Motor neuron (in vitro differentiated cells): ENCODE data around the gene GPR158. TPM values are rescaled to one million over a fixed set of nuclear protein-coding genes. Genes with fewer than 3 reads are reported as not detected.

Experiments
- ATAC-seq, 8 experiments: fragments of 200-7000 bp; cut with Tn5 transposase; replicated peaks in 6 of 8; 2 replicates each; pipeline ENCODE4 v1.8.0; 2021; ENCODE audit warnings: mild to moderate bottlenecking in 8 of 8, moderate library complexity in 8 of 8
- H3K27ac ChIP-seq, 2 donors: fragments of 250-450 bp; sonication (Bioruptor Pico); 2 replicates each; pipeline ENCODE4 v1.9.0; 2021; ENCODE audit warnings: antibody characterized with exemption in 2 of 2, mild to moderate bottlenecking in 2 of 2, moderate library complexity in 1 of 2
- H3K4me1 ChIP-seq, 2 donors: fragments of 250-450 bp; sonication (Bioruptor Pico); replicated peaks in 1 of 2; 2 replicates each; pipeline ENCODE4 v1.6.1; 2021; ENCODE audit warnings: antibody characterized with exemption in 2 of 2, mild to moderate bottlenecking in 2 of 2, moderate library complexity in 1 of 2
- H3K4me3 ChIP-seq, 5 donors: fragments of 250-450 bp; sonication (Bioruptor Pico); 2 replicates each; pipeline ENCODE4 v1.9.0; 2021; ENCODE audit warnings: antibody characterized with exemption in 5 of 5, mild to moderate bottlenecking in 5 of 5, moderate library complexity in 4 of 5
- WGBS, 10 experiments: fragments of 450-650 bp; shearing (Covaris generic); methylation state at CpG; one replicate each; pipeline ENCODE4 v1.0.0; 2022; 5-methylcytosine and 5-hydroxymethylcytosine counted together
- in situ Hi-C, 9 experiments: fragments of 400-800 bp; cut with MboI; loops; one replicate each; pipeline ENCODE4 v1.15.0; 2021; ENCODE audit warnings: low sequenced_read_pairs in 9 of 9, low pct_unique_long_range_greater_than_20kb in 2 of 9; ENCODE audit not compliant: unreplicated experiment in 9 of 9
- total RNA-seq, 8 experiments: library from RNA; unstranded; fragments of 300-600 nt; gene quantifications; 2 replicates each; pipeline versions ENCODE4 v1.2.3 to v1.2.4, GENCODE V29; 2022

The GPR158 gene
- total RNA-seq, 8 experiments from 2014 or later = 0.05 to 3.6 (median 1.3) TPM

DNA sequence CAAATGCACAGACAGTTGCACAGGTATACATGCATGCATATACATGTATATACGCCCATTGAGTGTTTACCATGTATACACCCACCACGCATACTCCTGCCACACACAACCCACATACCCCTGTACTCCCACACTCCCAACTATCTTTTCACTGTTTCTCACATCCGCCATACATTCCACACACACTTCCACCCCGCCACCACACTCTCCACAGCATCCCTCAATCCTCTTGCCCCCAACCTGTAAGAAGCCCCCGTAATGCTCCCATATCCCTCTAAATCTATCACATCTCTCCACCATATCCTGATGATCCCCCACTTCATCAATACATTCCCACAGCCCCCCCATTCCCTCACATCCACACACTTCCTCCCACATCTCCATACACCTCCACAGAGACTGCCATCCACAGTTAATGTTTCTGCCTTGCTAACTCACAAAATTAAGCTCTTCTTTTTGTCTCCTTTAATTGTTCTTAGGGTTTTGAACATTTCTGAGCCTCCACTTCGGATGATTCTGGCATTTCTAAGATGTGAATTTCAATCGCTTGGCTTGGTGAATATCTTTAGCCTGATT, 47.4 kb downstream of the GPR158 start:
- 29 to 100% (median 51%) methylated on average over 2 to 5 of the region's 7 CpGs; no CpG with 5 or more reads in 3 of the 10 experiments for WGBS, 10 experiments
- in situ Hi-C loops = no loop called here
- no peak overlapping the region for H3K4me3 ChIP-seq
- H3K27ac ChIP-seq = no peak overlapping the region
- no peak for ATAC-seq
- no peaks in the 10 kb centered on the region for H3K4me1 ChIP-seq

DNA sequence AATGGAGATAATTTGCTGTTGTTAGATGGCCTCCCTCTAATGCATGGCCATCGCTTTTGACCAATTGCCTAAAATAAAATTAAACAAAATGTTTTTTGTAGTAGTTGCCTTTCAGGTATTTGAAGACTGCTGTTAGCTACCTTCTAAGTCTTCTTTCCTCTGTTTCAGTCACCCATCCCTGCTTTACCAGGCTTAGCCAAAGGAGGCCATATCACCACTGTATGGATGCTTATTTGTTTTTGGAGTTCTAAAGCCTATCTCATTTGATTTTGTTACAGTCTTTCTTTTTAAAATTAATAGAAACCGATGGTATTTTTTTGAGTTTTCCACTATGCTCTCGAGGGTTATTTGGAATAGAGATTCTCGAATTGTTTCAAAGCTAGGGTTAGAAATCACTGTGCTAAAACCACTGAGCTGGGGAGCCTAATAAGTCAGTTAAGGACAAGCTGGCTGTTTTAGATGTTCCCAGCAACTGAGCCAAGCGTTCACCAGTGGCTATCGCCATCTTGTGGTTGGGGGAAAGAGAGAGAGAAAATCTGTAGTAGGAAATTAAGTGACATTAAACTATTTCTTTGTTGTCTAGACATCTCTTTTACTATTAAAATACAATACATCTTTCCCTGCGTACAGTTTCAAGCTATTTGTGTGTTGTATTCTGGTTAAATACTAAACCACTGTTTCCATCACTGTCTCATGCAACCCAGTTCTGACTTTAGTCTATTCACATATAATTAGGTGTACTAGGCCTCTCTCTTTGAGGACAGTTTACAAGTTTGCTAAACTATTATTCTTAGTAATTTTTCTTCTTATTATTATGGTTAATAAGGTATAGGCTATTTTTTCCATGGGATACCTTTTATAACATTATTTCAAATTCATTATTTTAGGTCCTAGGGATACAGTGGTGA, 52.2 kb downstream of the GPR158 start:
- no peaks in the 10 kb centered on the region for H3K4me1 ChIP-seq
- H3K4me3 ChIP-seq = no peak overlapping the region
- in situ Hi-C loops = loop anchor here in 1 of 9 experiments (25.0 kb wide), 1 partner anchor 115 kb away; no protein-coding TSS in a partner anchor
- no peak overlapping the region for H3K27ac ChIP-seq
- peak in 6 of 8 experiments; percentile 40 to 66 (median 55) for ATAC-seq
- WGBS, 10 experiments = 10 to 60% (median 33%) methylated on average over 1 to 7 of the region's 7 CpGs; no CpG with 5 or more reads in 1 of the 10 experiments

DNA sequence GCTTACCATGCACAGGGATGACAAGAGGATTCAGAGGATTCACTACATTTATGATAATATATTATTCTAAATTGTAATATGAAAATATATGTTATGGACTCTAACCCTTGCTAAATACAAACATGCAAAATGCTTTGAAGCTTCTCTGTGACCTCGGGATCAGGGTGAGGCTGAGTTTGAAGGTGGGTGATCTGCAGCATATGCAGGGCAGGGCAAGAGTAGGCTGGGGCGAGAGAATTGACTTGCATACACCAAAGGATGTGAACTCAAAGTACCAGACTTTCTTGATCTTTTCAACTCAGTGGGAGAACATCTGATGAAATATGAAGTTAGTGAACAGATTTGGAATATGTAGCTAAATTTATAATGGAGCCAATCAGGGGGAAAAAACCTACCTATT, 57.0 kb downstream of the GPR158 start:
- 0 to 100% (median 73%) methylated on average over 1 to 2 of the region's 2 CpGs; no CpG with 5 or more reads in 3 of the 10 experiments for WGBS, 10 experiments
- peaks cover 0 to 2% of the 10 kb centered on the region in 2 donors for H3K4me1 ChIP-seq
- in situ Hi-C loops = loop anchor here in 2 of 9 experiments (10.0 to 25.0 kb wide), 2 partner anchors 107 to 119 kb away; no protein-coding TSS in a partner anchor
- no peak for ATAC-seq
- no peak overlapping the region for H3K27ac ChIP-seq
- H3K4me3 ChIP-seq = no peak overlapping the region

DNA sequence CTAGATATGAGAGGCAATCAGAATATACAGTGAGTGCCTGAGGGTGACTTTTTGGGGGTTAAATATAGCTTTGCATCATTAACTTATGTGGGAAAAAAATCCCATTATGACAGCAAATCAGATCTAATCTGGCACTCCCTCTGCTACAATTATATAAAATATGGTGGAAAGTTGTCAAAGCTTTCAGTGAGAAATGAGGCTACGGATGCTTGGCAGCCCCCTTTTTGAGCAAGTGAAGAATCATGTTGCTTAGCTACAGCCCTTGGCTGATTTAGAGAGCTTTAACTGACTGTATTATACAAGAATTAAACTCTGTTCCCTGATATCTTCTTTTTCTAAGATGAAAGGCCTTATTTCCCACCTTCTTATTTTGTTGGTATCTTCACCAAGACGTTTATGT, 57.4 kb downstream of the GPR158 start:
- Histone ChIP-seq H3K4me1 (peaks cover 0 to 2% of the 10 kb centered on the region in 2 donors), H3K4me3 (no peak overlapping the region), H3K27ac (no peak overlapping the region)
- in situ Hi-C loops = loop anchor here in 2 of 9 experiments (10.0 to 25.0 kb wide), 2 partner anchors 107 to 120 kb away; no protein-coding TSS in a partner anchor
- no peak for ATAC-seq
- 0 to 87% (median 35%) methylated on average over 1 to 2 of the region's 2 CpGs; no CpG with 5 or more reads in 2 of the 10 experiments for WGBS, 10 experiments

DNA sequence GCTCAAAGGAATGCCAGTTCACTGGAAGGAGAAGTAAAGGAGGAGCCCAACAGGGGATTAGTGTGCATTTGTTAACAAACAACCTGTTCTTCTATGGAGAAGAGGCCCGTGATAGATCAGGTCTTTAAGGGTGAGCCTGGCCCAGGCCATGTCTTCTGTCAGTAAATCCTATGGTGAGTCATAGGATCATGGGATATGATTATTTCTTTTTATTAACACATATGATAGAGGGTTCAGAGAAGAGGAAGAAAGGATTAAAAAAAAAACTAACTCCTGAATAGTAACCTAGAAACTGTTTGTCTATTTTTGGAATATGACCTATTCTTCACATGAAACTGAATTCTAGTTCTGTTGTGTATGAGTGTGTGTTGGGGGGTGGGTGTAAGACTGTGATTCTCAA, 70.4 kb downstream of the GPR158 start:
- peak in 5 of 8 experiments; percentile 38 to 62 (median 54) for ATAC-seq
- Histone ChIP-seq H3K27ac (no peak overlapping the region), H3K4me1 (no peaks in the 10 kb centered on the region), H3K4me3 (no peak overlapping the region)
- in situ Hi-C loops = loop anchor here in 1 of 9 experiments (25.0 kb wide), 1 partner anchor 133 kb away; no protein-coding TSS in a partner anchor
- 0 to 91% (median 37%) methylated on average over 1 of the region's 1 CpG; no CpG with 5 or more reads in 2 of the 10 experiments for WGBS, 10 experiments

DNA sequence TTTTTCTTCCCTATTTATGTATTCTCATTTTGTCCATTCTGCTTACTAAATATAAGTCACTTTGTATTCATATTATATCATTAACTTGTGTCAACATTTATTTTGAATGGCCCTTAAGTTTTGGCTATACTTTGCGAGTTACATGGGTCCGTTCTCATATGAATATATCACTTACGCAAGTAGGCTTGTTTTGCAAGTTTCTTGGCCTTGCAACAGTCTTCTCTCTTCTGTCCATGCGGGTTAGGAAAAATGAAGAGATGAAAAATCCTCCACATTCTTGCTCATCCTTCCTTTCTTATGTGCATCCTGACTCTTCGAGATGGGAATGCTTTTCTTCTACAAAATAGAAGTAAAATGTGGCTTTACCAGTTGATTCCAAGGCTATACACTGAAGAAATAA, 82.8 kb downstream of the GPR158 start:
- in situ Hi-C loops = no loop called here
- H3K4me3 ChIP-seq = no peak overlapping the region
- WGBS, 10 experiments = 31 to 97% (median 90%) methylated on average over 2 to 5 of the region's 5 CpGs
- no peak for ATAC-seq
- no peaks in the 10 kb centered on the region for H3K4me1 ChIP-seq
- H3K27ac ChIP-seq = no peak overlapping the region

DNA sequence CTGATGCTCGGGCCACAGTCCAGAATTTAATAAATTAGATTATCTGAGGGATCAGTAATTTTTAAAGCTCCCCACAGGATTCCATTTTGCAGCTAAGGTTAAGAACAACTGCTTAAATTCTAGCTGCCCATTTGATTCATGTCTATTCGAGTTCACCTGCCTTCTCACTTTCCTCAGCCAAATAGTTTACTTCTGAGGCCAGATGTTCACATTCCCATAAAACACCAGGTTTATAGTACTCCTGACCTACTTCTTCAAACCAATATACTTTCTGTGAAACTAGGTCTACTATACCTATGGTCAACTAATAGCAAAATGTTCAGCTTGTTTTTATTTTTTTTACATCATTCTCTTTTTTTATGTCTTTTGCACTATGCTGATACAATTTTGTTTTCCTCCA, 86.3 kb downstream of the GPR158 start:
- Histone ChIP-seq H3K4me1 (no peaks in the 10 kb centered on the region), H3K27ac (no peak overlapping the region), H3K4me3 (no peak overlapping the region)
- in situ Hi-C loops = no loop called here
- WGBS, 10 experiments = 0 to 86% (median 60%) methylated on average over 1 to 2 of the region's 2 CpGs; no CpG with 5 or more reads in 1 of the 10 experiments
- ATAC-seq = peak in 1 of 8 experiments; percentile 12

DNA sequence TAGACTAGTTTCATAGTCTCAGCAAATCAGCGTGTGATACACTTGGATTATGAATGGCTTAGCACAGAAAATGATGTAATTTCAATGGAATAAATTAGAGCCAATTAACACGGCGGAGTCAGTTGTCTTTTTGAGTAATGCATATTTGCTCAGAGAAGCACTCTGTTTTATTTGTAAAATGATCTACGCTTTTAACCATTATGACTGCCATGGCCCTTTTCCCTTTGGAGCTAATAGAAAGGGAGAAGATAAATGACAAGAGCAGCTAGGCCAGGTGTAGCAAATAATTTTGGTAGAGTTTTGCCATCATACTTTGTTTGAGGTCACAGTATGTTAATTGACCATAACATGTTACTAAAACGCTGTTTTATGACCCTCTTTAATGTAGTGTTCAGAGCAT, 86.8 kb downstream of the GPR158 start:
- peak in 3 of 8 experiments; percentile 47 to 71 (median 53) for ATAC-seq
- Histone ChIP-seq H3K27ac (no peak overlapping the region), H3K4me3 (no peak overlapping the region), H3K4me1 (no peaks in the 10 kb centered on the region)
- 3 to 89% (median 60%) methylated on average over 3 to 5 of the region's 5 CpGs for WGBS, 10 experiments
- in situ Hi-C loops = no loop called here

DNA sequence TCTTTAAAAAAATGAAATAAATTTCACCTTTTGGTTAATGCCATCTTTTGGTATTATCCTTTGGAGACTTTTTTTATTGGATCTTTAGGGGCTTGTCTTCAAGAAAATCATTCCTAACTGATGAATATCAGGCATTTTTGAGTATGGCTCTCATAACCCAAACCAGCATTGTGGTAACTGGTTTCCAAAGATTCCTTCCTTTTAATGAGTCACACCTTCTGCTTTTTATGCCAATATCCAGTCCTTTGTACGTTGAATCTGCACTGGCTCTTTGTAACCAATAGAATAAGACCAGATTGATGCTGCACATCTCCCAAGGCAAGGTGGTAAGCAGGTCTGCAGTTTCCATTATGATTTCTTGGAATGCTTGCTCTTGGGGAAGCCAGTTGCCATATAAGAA, 89.1 kb downstream of the GPR158 start:
- Histone ChIP-seq H3K4me3 (no peak overlapping the region), H3K4me1 (no peaks in the 10 kb centered on the region), H3K27ac (no peak overlapping the region)
- ATAC-seq = no peak
- in situ Hi-C loops = no loop called here
- WGBS, 10 experiments = 0 to 80% (median 36%) methylated on average over 1 of the region's 1 CpG; no CpG with 5 or more reads in 3 of the 10 experiments

DNA sequence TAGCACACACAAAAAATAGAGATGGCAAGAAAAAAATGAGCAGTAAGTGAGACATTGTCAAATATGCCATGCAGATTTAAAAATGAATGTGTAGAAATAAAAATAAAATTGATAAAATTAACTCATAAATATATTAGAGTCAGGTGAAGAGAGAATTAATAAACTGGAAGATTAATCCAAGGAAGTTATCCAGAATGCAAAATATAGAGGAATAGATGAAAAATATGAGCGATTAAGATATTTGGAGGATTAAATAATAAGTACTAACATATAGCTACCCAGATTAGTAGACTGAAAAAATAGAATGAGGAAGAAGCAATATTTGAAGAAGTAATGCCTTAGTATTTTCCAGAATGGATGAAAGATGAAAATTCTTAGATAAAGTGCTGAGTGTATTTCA, 103.4 kb downstream of the GPR158 start:
- WGBS, 10 experiments = 43 to 100% (median 89%) methylated on average over 1 of the region's 1 CpG; no CpG with 5 or more reads in 1 of the 10 experiments
- Histone ChIP-seq H3K4me1 (no peaks in the 10 kb centered on the region), H3K4me3 (no peak overlapping the region), H3K27ac (no peak overlapping the region)
- in situ Hi-C loops = no loop called here
- no peak for ATAC-seq

DNA sequence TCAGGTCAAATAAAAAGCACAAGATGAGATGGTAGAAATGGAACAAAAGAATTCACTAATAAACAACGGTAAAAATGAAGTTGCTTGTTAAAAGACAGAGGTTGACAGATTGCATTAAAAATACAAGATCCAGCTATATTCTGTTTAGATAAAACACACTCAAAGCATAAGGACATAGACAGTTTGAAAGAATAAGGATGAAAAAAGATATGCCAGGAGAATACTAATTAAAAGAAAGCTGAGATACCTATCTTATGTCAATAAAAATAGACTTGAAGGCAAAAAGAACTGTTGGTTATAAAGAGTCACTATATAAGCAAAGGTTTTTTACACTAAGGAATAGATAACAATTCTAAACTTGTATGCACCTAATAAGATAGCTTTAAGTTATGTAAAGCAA, 105.3 kb downstream of the GPR158 start:
- H3K4me1 ChIP-seq = no peaks in the 10 kb centered on the region
- in situ Hi-C loops = no loop called here
- no peak overlapping the region for H3K4me3 ChIP-seq
- no peak overlapping the region for H3K27ac ChIP-seq
- ATAC-seq = no peak
- WGBS, 10 experiments = 0 to 100% (median 88%) methylated on average over 1 of the region's 1 CpG; no CpG with 5 or more reads in 1 of the 10 experiments

DNA sequence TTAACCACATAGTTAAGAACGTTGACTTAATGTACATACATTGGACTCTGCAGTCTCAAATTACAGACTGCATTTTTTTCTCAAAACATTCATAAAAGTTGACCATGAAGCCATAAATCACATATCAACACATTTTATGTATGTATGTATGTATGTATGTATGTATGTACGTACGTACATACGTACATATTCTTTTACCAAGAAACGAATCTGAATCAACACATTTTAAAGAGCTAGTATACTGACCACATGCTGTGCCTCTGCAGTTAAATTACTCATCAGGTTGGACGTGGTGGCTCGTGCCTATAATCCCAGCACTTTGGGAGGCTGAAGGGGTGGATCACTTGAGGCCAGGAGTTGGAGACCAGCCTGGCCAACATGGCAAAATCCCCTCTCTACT, 105.8 kb downstream of the GPR158 start:
- in situ Hi-C loops = no loop called here
- Histone ChIP-seq H3K27ac (no peak overlapping the region), H3K4me3 (no peak overlapping the region), H3K4me1 (no peaks in the 10 kb centered on the region)
- 0 to 100% (median 68%) methylated on average over 1 to 7 of the region's 7 CpGs for WGBS, 10 experiments
- peak in 1 of 8 experiments; percentile 96 for ATAC-seq

DNA sequence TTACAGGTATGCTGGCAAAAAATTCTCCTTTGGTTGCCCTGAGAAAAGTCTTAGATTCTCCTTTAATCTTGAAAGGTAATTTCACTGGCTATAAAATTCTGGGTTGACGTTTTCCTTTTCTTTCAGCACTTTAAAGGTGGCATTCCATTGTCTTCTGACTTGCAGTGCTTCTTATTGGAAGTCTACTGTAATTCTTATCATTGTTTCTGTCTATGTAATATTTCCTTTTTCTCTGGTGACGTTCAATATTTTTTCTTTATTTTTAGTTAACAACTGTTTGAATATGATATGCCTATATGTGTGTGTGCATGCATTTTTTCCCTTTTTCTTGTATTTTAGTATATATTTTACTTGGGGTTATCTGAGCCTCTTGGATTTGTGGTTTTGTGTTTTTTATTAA, 111.0 kb downstream of the GPR158 start:
- ATAC-seq = no peak
- 0 to 86% (median 77%) methylated on average over 1 to 2 of the region's 2 CpGs; no CpG with 5 or more reads in 1 of the 10 experiments for WGBS, 10 experiments
- H3K4me1 ChIP-seq = no peaks in the 10 kb centered on the region
- H3K4me3 ChIP-seq = no peak overlapping the region
- in situ Hi-C loops = no loop called here
- no peak overlapping the region for H3K27ac ChIP-seq
